ENCODE results near the gene NECAB2. TPM values are rescaled to one million over a fixed set of nuclear protein-coding genes. Genes with fewer than 3 reads are reported as not detected.

NECAB2 gene
- total RNA-seq, 4 donors from 2014 or later, result 0.90 TPM; not detected in 3

DNA sequence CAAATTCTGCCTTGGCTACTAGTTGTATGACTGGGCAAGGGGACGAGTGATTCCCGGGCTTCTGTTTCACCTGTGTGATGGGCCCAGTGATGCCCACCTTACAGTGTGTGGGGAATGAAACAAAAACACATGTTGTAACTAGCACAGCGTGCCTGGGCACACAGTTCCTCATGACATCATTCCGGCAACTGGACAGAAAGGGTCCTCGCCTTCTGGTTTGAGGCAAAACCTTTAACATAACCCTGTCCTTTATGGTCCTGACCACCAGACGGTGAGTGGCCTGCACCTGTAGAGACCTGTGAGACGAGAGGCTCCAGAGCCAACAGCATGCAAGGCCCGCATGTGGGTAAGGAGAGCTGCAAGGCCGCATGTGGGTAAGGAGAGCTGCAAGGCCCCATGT is 82.3 kb downstream of the NECAB2 start:
- TF ChIP-seq, protein P1, sequence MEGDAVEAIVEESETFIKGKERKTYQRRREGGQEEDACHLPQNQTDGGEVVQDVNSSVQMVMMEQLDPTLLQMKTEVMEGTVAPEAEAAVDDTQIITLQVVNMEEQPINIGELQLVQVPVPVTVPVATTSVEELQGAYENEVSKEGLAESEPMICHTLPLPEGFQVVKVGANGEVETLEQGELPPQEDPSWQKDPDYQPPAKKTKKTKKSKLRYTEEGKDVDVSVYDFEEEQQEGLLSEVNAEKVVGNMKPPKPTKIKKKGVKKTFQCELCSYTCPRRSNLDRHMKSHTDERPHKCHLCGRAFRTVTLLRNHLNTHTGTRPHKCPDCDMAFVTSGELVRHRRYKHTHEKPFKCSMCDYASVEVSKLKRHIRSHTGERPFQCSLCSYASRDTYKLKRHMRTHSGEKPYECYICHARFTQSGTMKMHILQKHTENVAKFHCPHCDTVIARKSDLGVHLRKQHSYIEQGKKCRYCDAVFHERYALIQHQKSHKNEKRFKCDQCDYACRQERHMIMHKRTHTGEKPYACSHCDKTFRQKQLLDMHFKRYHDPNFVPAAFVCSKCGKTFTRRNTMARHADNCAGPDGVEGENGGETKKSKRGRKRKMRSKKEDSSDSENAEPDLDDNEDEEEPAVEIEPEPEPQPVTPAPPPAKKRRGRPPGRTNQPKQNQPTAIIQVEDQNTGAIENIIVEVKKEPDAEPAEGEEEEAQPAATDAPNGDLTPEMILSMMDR (IDR thresholded peaks at IDR 0.05), result no peak
- no peak for TF ChIP-seq POLR2A (IDR thresholded peaks at IDR 0.05)
- WGBS, 2 donors, result 94 to 96% methylated on average over 9 of the region's 9 CpGs
- H3K27ac ChIP-seq, result no peak overlapping the region
- H3K27me3 ChIP-seq, result no peaks in the 10 kb centered on the region
- H3K4me1 ChIP-seq, result no peaks in the 10 kb centered on the region
- H3K4me3 ChIP-seq, result no peak overlapping the region
- H3K36me3 ChIP-seq, result peaks cover 0 to 84% (median 14%) of the 10 kb centered on the region in 3 donors
- no peak for DNase-seq (ENCODE audit: low spot score in 2 of 2)
- no peaks in the 10 kb centered on the region for H3K9me3 ChIP-seq

DNA sequence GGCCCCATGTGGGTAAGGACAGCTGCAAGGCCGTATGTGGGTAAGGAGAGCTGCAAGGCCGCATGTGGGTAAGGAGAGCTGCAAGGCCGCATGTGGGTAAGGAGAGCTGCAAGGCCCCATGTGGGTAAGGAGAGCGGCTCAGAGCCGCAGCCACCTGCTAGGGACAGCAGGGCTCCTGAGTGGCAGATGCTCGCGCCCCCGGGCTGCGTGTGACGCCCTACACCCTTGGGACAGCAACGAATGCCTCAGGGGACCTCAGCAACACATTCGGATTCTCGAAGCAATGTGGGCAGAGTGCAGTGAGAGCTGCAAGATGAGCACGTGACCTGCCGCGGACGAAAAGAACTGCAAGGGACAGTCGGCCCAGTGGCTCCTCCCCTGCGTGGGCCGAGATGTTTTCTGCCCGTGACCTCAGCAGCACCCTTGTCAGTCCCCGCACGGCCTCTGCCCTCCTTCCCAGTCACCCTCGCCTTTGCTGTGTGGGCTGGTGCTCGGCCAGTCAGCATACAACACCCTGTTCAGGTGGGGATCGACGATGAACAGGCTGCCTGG is 84.1 kb downstream of the NECAB2 start:
- Histone ChIP-seq H3K4me3 (no peak overlapping the region), H3K27me3 (no peaks in the 10 kb centered on the region), H3K36me3 (peaks cover 0 to 96% (median 15%) of the 10 kb centered on the region in 3 donors), H3K9me3 (no peaks in the 10 kb centered on the region), H3K4me1 (no peaks in the 10 kb centered on the region), H3K27ac (no peak overlapping the region)
- no peak for DNase-seq (ENCODE audit: low spot score in 2 of 2)
- no peak for TF ChIP-seq EP300 (IDR thresholded peaks at IDR 0.05)
- TF ChIP-seq POLR2A (IDR thresholded peaks at IDR 0.05), result no peak
- TF ChIP-seq, protein P1 (IDR thresholded peaks at IDR 0.05), result no peak
- 83 to 88% methylated on average over 26 to 27 of the region's 27 CpGs for WGBS, 2 donors

Small RNAs within 50 kb of the gene (small RNA-seq; reads per million reads assigned to genes)
- not detected for gene RNA5SP432

Other genes with a start within 250 kb of the NECAB2 start
- 10 to 100 TPM in 1 of 4 donors, 1 to 10 TPM in 3; 7.3 to 12.6 (median 8.5) TPM for gene HSBP1, start 160.3 kb upstream of the NECAB2 start, total RNA-seq
- gene MLYCD, start 69.1 kb upstream of the NECAB2 start, total RNA-seq, result 10 to 100 TPM; 19.0 to 26.7 (median 23.0) TPM
- gene OSGIN1, start 15.0 kb upstream of the NECAB2 start, total RNA-seq, result 10 to 100 TPM in 2 of 4 donors, 1 to 10 TPM in 2; 6.7 to 27.7 (median 10.3) TPM
- gene SLC38A8, start 74.6 kb downstream of the NECAB2 start, total RNA-seq, result not detected
- gene MBTPS1, start 148.7 kb downstream of the NECAB2 start, total RNA-seq, result 100 to 1,000 TPM in 3 of 4 donors, 10 to 100 TPM in 1; 98.4 to 149 (median 121) TPM
- 10 to 100 TPM; 11.1 to 39.8 (median 20.6) TPM for gene HSDL1, start 176.9 kb downstream of the NECAB2 start, total RNA-seq
- gene DNAAF1, start 177.1 kb downstream of the NECAB2 start, total RNA-seq, result 1 to 10 TPM in 1 of 4 donors, under 1 TPM in 2, not detected in 1; 0.20 to 1.1 (median 0.90) TPM
- 100 to 1,000 TPM in 1 of 4 donors, 10 to 100 TPM in 3; 50.7 to 109 (median 73.9) TPM for gene TAF1C, start 218.8 kb downstream of the NECAB2 start, total RNA-seq
- 1 to 10 TPM in 1 of 4 donors, not detected in 3; 1.2 TPM for gene ADAD2, start 222.9 kb downstream of the NECAB2 start, total RNA-seq

All from tibial nerve (tissue), 4 donors.